SU-DHL-6 (cell line): ENCODE data around the gene TPM4.

Experiments used
- EZH2phosphoT487 ChIP-seq: fragments of 200-600 bp; sonication (generic), shearing (Covaris generic); conservative IDR thresholded peaks from 2 replicates; pipeline ENCODE4 v1.6.1; 2018; ENCODE audit warnings: mild to moderate bottlenecking, antibody characterized with exemption, low read length, moderate library complexity, mixed read lengths
- TF ChIP-seq, protein P1 (sequence below): fragments of 200-600 bp; sonication (generic); IDR thresholded peaks from one replicate; pipeline ENCODE4 v1.5.1; 2017; ENCODE audit warnings: antibody characterized with exemption, mild to moderate bottlenecking, low read length, moderate library complexity; ENCODE audit not compliant: insufficient read depth, poor library complexity, severe bottlenecking

DNA sequence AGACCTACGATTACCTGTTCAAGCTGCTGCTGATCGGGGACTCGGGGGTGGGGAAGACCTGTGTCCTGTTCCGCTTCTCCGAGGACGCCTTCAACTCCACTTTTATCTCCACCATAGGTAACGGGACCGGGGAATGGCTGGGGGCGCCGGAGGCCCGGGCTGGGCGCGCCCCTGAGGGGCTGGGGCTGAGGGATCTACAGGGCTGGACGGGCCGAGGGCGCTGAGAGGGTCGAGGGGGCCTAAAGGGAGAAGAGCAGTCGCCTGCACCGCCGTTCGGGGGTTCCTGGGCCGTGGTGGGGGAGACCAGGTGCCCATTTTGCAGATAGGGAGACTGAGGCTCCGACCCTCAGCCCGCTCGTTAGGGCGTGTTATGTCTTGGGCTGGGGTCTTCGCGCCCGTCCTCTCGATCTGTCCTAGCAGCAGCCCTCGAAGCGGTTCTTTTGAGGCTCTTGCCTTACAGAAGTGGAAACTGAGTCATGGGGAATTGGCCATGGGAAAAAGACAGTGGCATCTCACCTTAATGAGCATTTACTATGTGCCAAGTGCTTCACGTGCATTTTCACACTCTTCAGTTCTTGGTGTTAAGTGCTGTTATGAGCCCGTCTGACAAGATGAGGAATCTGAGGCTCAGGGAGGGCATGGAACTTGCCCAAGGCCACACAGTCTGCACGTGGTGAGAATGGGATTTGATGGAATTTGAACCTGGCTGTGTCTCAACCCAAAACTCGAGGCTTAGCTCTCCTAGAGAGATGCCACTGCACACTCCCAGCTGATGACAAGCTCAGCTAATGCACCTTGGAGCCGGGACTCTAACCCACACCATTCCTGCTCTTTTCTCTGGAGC is 35.8 kb downstream of the TPM4 start:
- TF ChIP-seq, protein P1, sequence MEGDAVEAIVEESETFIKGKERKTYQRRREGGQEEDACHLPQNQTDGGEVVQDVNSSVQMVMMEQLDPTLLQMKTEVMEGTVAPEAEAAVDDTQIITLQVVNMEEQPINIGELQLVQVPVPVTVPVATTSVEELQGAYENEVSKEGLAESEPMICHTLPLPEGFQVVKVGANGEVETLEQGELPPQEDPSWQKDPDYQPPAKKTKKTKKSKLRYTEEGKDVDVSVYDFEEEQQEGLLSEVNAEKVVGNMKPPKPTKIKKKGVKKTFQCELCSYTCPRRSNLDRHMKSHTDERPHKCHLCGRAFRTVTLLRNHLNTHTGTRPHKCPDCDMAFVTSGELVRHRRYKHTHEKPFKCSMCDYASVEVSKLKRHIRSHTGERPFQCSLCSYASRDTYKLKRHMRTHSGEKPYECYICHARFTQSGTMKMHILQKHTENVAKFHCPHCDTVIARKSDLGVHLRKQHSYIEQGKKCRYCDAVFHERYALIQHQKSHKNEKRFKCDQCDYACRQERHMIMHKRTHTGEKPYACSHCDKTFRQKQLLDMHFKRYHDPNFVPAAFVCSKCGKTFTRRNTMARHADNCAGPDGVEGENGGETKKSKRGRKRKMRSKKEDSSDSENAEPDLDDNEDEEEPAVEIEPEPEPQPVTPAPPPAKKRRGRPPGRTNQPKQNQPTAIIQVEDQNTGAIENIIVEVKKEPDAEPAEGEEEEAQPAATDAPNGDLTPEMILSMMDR, result no peak
- TF ChIP-seq EZH2phosphoT487, result no peak
